Heart left ventricle (tissue), 13 donors: ENCODE measurements around the gene PRICKLE1.

ENCODE experiments used
- CTCF ChIP-seq, 12 donors: fragments of 200-600 bp; sonication (generic) in 4 of 12; IDR thresholded peaks; one replicate each; pipeline versions ENCODE4 v1.5.0 to v1.8.0; 2018 to 2022; ENCODE audit warnings: antibody characterized with exemption in 12 of 12, mild to moderate bottlenecking in 5 of 12
- POLR2A ChIP-seq, 2 donors: fragments of 450-650 bp; IDR thresholded peaks; one replicate each; pipeline ENCODE4 v1.6.1; 2017; ENCODE audit warnings: antibody characterized with exemption in 2 of 2, mild to moderate bottlenecking in 2 of 2, moderate library complexity in 2 of 2
- donor health status: ischemic (EF 13 %, LVEDD 7.1; RV severe dilation, severe dysfunction).
- donor health status: DM: no; HTN: yes; CAD: no.
- donor health status: DM: no; HTN: no; CAD: no.
- donor health status: ischemic (EF 25% LVEDD 6.9; RV normal size, moderate dysfunction).
- donor health status: ischemic (EF 25% LVEDD 5.7; RV mildly dilated, moderate dysfunction).
- donor health status: ischemic (EF 35%, LVEDD 5.7; RV mildly dilated, moderate dysfunction).
- donor health status: nonischemic (EF 11% LVEDD 7.7; RV severe dilation, severe dysfunction).
- donor health status: DM: yes; HTN: yes; CAD: no.
- donor health status: PGD.
- donor health status: ischemic (EF 29% LVEDD 5.4; RV normal size, mild dysfunction).
- donor health status: nonischemic (EF 23%, LVEDD 6.1; RV moderate dilation, normal function).

GRCh38 chr12:42468341-42468821 lies 121.2 kb downstream of the PRICKLE1 start:
- TF ChIP-seq POLR2A (IDR thresholded peaks at IDR 0.05) (no peak), CTCF (IDR thresholded peaks at IDR 0.05) (no peak)
